Measurements from ENCODE around the gene LIMS2.

Gene LIMS2

GRCh38 chr2:127656569-127657231, 18.6 kb downstream of the LIMS2 start:
- no peak for DNase-seq

DNA sequence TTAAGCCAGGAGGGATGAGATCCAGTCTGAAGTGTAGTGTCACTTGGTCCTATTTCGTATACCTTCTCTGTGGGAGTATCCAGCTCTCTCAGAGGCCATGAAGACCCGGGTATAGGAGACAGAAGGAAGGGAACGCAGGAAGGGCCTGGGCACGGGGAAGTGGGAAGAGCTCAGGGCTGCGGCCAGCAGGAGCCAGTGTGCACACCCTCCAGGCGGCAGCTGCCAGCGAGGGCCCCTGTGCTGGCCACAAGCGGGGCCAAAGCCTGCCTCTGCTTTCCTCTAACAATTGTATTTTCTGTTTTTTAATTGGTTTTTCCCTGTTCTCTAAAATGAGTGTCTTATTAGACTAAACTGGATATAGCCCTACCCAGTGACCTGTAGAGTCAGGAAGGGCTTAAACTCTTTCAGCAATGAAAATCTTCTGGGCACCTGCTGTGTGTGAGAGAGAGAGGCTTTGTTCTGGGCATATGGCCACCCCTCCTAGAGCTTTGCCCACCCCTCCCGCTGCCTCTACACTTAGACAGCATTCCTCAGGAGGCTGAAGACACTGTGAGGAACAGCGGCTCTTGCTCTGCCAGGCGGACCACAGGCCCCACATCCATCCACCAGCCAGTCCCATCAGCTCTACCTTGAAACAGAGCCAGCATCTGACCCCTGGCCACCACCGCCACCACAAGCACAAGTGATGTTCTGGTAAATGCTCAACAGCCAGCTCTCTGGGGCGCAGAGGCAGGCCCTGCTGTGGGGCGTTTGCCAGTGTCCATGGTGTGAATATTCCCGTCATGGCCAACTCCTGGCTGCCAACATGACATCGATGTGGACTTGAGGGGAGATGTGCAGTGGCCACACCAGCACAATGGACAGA, 19.9 kb downstream of the LIMS2 start:
- no peak for DNase-seq

- DNase-seq = no peak
These were observed 20.5 kb downstream of the LIMS2 start for GRCh38 chr2:127654838-127655175.

GRCh38 chr2:127654084-127654837, 21.1 kb downstream of the LIMS2 start:
- DNase-seq = no peak

- no peak for DNase-seq
These were observed 21.8 kb downstream of the LIMS2 start for GRCh38 chr2:127653421-127654083.

- DNase-seq = no peak
These were observed 22.5 kb downstream of the LIMS2 start for GRCh38 chr2:127652786-127653357.

GRCh38 chr2:127651971-127652550, 23.3 kb downstream of the LIMS2 start:
- no peak for DNase-seq

DNA sequence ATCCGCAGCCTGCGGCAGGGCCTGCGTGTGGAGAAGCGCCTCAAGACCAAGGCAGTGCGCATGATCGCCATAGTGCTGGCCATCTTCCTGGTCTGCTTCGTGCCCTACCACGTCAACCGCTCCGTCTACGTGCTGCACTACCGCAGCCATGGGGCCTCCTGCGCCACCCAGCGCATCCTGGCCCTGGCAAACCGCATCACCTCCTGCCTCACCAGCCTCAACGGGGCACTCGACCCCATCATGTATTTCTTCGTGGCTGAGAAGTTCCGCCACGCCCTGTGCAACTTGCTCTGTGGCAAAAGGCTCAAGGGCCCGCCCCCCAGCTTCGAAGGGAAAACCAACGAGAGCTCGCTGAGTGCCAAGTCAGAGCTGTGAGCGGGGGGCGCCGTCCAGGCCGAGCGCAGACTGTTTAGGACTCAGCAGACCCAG, 23.9 kb downstream of the LIMS2 start:
- DNase-seq = no peak

GRCh38 chr2:127650785-127651380, 24.4 kb downstream of the LIMS2 start:
- no peak for DNase-seq

- no peak for DNase-seq
These were observed 25.1 kb downstream of the LIMS2 start for GRCh38 chr2:127650041-127650784.

DNA sequence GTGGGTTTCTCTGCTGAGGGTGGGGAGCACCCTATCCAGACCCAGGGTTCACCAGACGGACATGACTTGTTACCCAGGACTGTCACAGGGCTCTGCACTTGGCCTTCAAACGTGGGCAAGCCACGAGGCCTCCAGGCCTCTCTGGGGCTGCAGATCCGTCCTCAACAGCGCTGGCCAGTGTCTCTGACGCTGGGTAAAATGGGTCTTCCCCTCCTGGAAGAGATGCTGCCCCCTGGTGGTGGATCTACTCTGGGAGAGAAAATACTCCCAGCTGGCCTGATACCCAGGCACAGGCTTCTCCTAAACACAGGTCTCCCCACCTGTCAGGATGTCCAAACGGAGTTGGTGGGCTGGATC, 25.7 kb downstream of the LIMS2 start:
- DNase-seq = peak; percentile 86 to 92

DNA sequence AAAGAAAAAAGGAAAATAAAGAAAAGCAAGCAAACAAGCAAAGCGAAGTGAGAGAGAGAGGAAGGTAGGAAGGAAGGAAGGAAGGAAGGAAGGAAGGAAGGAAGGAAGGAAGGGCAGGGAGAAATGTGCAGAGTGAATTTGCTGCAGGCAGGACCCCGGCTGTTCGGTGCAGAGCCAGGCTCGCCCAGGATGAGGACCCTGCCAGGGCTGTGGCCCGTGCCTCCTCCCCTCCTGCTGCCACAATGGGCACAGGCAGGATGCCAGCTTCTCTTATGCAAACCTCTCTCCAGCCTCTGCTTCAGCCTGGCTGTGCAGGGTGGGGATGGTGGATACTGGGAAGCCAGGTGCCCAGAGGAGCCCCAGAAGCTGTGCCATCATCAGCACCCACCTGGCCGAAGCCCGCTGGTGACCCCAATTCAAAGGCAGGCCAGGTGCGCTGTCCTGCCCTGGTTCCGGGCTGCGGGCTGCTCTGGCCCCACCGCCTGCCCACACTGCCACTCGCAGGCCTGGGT, 26.2 kb downstream of the LIMS2 start:
- DNase-seq = no peak

DNA sequence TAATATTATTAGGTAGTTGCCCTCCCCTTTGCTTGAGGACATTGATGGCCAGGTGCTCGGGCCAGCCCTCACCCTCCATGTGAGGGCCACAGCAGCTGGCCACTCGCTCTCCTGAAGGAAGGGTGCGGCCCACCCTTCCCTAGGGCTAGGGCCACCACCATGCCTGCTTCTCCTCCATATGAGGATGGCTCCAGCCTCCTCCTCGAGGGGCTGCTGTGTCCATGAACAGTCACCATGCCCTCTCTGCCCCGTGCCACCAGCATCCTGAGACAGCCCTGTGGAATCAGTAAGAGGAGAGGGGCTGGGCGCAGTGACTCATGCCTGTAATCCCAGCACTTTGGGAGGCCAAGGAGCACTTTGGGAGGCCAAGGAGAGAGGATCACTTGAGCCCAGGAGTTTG, 27.0 kb downstream of the LIMS2 start:
- no peak for DNase-seq

DNA sequence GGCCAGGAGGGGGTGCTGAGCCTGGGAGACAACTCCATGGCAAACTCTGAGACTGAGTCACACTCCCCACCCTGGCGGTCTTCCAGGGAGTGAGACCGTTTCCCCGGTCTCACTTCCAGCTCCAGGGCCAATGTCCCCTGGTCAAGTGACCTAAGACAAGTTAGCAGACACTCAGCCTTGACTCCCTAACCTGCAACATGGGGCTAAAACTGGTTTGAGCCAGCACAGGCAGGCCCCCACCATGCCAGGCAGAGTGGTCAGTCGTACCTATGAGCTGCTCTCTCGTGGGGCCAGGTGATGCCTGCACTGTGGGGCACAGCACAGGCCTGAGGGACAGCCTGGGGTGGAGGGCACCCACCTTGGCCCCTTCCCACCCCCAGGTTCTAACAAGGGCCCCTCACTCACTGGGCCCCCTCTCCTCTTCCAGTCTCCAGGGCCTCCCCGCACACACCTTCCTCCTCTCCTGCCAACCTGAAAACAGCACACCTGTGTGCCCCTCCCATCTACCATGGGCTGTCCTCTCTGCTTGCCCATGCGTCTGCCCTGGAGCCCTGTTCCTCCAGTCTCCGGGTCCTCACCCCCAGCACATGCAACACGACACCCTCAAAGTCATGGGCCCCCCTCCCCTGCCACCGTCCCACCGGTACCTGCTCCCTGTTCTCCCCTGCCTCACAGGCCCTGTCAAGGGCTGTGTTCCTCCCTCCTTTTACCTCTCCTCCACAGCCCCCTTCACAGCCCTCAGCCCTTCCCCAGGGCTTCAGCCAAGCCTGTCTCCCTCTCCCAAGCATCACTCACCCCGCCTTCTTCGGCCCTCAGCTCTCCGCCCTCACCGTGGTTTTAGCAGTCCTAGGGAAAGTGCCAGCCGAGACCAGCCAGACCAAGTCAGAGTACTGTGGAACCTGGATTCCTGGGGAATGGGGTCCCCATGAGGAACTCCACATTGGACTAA, 27.8 kb downstream of the LIMS2 start:
- no peak for DNase-seq

DNA sequence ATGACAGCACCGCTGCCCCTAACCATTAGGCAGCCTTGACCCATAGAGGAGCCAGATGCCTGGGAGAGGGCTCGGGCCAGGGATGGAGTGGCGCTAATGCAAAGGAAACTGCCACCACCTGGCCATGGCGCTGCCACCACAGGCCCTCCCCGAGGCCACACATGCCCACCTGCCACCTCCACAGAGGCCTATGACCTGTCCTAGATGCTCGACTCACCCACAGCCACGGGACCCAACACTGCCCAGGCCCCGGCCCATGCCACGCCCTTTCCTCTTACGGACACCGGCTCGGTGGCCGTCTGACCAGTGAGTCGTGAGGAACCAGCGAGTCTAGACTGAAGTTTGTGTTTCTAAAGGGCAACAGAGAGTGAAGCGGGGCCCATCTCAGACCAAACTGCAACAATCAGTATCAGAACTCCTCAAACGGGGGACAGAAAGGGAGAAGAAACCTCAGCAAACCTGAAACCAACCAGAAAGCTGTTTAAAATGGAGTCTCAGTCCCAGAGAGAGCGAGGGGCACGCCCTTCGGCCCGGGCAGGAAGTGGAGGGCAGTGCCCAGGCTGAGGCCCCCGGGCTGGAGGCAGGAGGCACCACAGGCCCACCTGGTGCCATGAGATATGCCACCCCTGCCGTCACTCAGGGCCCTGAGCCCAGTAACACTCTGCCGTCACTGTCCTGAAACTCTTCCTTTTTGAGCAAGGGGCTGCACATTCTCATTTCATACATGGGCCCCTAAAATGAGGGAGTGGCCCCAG, 28.7 kb downstream of the LIMS2 start:
- DNase-seq = no peak

- no peak for DNase-seq
These were observed 29.7 kb downstream of the LIMS2 start, which contains the start of gene GPR17 for GRCh38 chr2:127645395-127646291. TSS of gene GPR17 (plus strand) at chr2:127646153. CDS start at chr2:127650736, 4,583 bp downstream.

- DNase-seq = no peak
These were observed 30.3 kb downstream of the LIMS2 start for GRCh38 chr2:127645026-127645394.

Data from activated CD4-positive, alpha-beta T cell treated with anti-CD3 and anti-CD28 coated beads for 4 hours (primary cell).